ENCODE results near the gene APOH.

DNA sequence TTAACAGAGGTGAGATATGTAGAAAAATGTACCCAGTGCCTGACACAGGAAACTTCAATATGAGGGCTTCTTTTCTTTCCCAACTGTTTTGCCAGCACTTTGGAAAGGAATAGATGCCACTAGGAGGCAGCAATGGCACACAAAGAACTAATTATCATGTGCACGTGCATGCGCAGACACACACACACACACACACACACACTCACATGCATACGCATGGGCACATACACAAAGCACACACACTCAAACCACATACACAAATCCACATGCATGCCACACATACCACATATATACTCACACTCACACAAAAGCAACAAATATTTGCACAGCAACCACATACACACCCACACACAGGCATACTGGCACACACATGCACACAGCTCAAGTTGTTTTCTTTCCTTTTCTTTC is 28.5 kb downstream of the APOH start:
- TF ChIP-seq, protein P1, sequence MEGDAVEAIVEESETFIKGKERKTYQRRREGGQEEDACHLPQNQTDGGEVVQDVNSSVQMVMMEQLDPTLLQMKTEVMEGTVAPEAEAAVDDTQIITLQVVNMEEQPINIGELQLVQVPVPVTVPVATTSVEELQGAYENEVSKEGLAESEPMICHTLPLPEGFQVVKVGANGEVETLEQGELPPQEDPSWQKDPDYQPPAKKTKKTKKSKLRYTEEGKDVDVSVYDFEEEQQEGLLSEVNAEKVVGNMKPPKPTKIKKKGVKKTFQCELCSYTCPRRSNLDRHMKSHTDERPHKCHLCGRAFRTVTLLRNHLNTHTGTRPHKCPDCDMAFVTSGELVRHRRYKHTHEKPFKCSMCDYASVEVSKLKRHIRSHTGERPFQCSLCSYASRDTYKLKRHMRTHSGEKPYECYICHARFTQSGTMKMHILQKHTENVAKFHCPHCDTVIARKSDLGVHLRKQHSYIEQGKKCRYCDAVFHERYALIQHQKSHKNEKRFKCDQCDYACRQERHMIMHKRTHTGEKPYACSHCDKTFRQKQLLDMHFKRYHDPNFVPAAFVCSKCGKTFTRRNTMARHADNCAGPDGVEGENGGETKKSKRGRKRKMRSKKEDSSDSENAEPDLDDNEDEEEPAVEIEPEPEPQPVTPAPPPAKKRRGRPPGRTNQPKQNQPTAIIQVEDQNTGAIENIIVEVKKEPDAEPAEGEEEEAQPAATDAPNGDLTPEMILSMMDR (IDR thresholded peaks at IDR 0.05) = peak in 1 of 3 experiments; percentile 50
- TF ChIP-seq POLR2AphosphoS5 (IDR thresholded peaks at IDR 0.05; ENCODE audit: insufficient read depth in 1 of 2, low read depth in 1 of 2) = no peak

All from vagina (tissue), 2 donors.